GM13977 (cell line): ENCODE results near the gene GPX4.
"Not testable (repeated sequence)": the region's sequence is repeated elsewhere in the genome, so short reads cannot be mapped to it uniquely, and the experiment has no call there.

ENCODE experiments used
- DNase-seq: peaks from one replicate; pipeline ENCODE4 v3.0.0; 2012; ENCODE audit warnings: low spot score
- in situ Hi-C: fragments of 300-500 bp; cut with MboI; formaldehyde crosslinking; loops from one replicate; pipeline ENCODE4 v1.12.0; 2022; ENCODE audit warnings: low sequenced_read_pairs, low pct_unique_long_range_greater_than_20kb, mixed read lengths, inconsistent platforms; ENCODE audit not compliant: unreplicated experiment
- TF ChIP-seq, protein P1 (sequence below): IDR thresholded peaks from 2 replicates; pipeline ENCODE4 v1.5.1; 2012; ENCODE audit warnings: mild to moderate bottlenecking, control low read depth; ENCODE audit not compliant: insufficient read depth; ENCODE audit errors: extremely low read depth, missing control alignments

Gene GPX4

GRCh38 chr19:1123885-1124677 is 20.3 kb downstream of the GPX4 start:
- TF ChIP-seq, protein P1, sequence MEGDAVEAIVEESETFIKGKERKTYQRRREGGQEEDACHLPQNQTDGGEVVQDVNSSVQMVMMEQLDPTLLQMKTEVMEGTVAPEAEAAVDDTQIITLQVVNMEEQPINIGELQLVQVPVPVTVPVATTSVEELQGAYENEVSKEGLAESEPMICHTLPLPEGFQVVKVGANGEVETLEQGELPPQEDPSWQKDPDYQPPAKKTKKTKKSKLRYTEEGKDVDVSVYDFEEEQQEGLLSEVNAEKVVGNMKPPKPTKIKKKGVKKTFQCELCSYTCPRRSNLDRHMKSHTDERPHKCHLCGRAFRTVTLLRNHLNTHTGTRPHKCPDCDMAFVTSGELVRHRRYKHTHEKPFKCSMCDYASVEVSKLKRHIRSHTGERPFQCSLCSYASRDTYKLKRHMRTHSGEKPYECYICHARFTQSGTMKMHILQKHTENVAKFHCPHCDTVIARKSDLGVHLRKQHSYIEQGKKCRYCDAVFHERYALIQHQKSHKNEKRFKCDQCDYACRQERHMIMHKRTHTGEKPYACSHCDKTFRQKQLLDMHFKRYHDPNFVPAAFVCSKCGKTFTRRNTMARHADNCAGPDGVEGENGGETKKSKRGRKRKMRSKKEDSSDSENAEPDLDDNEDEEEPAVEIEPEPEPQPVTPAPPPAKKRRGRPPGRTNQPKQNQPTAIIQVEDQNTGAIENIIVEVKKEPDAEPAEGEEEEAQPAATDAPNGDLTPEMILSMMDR, result no peak
- in situ Hi-C loops, result no loop called here
- no peak for DNase-seq

GRCh38 chr19:1125601-1126467 is 22.0 kb downstream of the GPX4 start:
- DNase-seq, result no peak
- in situ Hi-C loops, result no loop called here
- TF ChIP-seq, protein P1, result no peak

DNA sequence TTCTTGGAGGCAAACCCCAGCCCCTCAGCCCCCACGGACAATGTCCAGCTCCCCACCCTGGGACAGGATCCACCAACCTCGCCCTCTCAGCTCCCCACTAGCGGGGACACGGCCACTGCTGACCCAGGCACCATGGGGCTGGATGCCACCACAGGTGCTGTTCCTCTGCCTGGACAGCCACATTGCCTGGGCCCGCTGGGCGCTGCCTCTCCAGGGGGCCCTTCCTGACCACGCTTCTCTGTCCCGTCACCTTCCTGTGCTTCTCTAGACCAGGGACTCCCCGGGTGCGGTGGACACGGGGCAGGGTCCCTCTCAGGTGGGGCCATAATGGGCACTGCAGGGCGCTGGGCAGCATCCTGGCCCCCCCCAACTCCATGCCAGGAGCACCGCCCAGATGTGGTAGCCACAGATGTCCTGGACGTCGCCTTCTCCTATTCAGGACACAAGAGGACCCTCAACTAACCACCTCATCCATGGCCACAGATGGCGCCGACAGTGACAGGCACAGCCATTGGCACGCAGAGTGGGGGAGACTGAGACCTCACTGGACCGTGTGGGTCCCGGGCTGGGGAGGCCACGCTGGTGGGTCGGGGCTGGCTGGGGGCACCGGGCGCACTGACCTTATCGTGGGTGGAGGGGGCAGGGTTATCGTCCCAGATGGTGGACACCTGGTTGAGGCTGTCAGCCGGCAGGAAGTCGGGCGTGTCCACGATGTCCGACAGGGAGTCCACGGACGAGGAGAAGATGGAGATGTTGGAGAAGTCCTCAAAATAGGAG is 23.4 kb downstream of the GPX4 start:
- DNase-seq, result no peak
- TF ChIP-seq, protein P1, result no peak
- in situ Hi-C loops, result no loop called here

DNA sequence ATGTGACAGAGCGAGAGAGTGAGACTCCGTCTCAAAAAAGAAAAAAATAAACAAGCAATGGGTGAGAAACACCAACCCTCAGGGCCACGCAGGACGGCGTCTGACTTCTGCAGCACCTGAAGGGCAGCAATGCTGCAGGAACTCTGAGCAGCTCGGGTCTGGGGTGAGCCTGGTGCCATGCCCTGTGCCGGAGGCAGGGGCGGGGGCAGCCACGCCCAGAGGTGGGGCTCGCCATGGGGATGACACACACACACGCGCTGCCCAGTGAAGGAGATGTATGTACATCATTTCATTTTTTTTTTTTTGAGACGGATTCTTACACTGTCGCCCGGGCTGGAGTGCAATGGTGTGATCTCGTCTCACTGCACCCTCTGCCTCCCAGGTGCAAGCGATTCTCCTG is 24.3 kb downstream of the GPX4 start:
- no peak for DNase-seq
- in situ Hi-C loops, result no loop called here
- TF ChIP-seq, protein P1, result no peak

DNA sequence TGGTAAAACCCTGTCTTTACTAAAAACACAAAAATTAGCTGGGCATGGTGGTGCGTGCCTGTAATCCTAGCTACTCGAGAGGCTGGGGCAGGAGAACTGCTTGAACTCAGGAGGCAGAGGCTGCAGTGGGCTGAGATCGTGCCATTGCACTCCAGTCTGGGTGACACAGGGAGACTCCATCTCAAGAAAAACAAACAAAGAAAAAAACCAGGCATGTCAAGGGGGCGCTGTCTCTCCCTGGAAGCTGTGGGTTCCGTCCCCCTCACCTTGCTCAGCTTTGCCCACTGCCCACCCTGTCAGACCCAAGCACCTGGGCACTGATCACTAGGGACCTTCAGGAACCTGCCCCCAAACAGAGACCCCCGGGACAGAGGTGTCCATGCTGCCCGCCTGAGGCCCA is 25.3 kb downstream of the GPX4 start:
- TF ChIP-seq, protein P1, result peak; percentile 5
- in situ Hi-C loops, DNase-seq: not testable (repeated sequence)

DNA sequence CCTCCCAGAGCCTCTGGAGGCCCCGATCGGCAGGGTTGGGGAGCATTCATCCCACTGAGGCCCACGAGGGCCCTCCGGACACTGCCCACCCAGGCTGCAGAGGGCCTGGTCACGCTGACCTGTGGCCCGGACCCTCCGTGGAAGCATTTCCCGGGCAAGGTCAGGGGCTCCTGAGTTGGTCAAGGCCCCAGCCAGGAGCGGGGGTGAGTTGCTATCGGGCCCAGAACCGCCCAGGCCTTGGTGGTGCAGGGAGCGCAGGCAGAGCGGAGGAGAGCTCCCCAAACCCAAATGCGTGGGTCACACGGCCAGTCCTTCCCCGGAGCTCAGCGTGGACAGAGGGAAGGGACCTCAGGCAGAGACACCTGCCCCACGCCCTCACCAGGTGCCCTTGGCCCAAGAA is 25.7 kb downstream of the GPX4 start:
- TF ChIP-seq, protein P1, result no peak
- no peak for DNase-seq
- in situ Hi-C loops, result no loop called here
